Thyroid gland (tissue), 4 donors: ENCODE results near the gene RBMS2.

Experiments
- POLR2A ChIP-seq, 2 donors: fragments of 450-650 bp; IDR thresholded peaks; one replicate each; pipeline ENCODE4 v1.6.1; 2017; ENCODE audit warnings: antibody characterized with exemption in 2 of 2, mild to moderate bottlenecking in 2 of 2, moderate library complexity in 1 of 2
- TF ChIP-seq, protein P1 (sequence below), 6 experiments: fragments of 200-600 bp in 3 of 6; fragments of 450-650 bp in 3 of 6; sonication (generic) in 3 of 6; IDR thresholded peaks; one replicate each; pipeline ENCODE4 v1.5.1; 2016 to 2019; ENCODE audit warnings: antibody characterized with exemption in 6 of 6, mild to moderate bottlenecking in 2 of 6, inconsistent platforms in 1 of 6, moderate library complexity in 1 of 6

- TF ChIP-seq, protein P1, sequence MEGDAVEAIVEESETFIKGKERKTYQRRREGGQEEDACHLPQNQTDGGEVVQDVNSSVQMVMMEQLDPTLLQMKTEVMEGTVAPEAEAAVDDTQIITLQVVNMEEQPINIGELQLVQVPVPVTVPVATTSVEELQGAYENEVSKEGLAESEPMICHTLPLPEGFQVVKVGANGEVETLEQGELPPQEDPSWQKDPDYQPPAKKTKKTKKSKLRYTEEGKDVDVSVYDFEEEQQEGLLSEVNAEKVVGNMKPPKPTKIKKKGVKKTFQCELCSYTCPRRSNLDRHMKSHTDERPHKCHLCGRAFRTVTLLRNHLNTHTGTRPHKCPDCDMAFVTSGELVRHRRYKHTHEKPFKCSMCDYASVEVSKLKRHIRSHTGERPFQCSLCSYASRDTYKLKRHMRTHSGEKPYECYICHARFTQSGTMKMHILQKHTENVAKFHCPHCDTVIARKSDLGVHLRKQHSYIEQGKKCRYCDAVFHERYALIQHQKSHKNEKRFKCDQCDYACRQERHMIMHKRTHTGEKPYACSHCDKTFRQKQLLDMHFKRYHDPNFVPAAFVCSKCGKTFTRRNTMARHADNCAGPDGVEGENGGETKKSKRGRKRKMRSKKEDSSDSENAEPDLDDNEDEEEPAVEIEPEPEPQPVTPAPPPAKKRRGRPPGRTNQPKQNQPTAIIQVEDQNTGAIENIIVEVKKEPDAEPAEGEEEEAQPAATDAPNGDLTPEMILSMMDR (IDR thresholded peaks at IDR 0.05), result no peak
- no peak for TF ChIP-seq POLR2A (IDR thresholded peaks at IDR 0.05)
These were observed 44.6 kb upstream of the RBMS2 start for GRCh38 chr12:56476972-56477432.
